HepG2 (cell line): ENCODE measurements around the gene KISS1R. TPM values are rescaled to one million over a fixed set of nuclear protein-coding genes. Genes with fewer than 3 reads are reported as not detected.

Source experiments
- CBX2 ChIP-seq, 2 experiments: fragments of 200-600 bp in 1 of 2; sonication (generic); formaldehyde crosslinking in 1 of 2; IDR thresholded peaks; 2 replicates each; pipeline versions ENCODE4 v1.7.0 to v1.8.1; 2018 to 2022; ENCODE audit warnings: low read depth in 2 of 2, low read length in 1 of 2, mild to moderate bottlenecking in 1 of 2, missing genetic modification reagents in 1 of 2
- CHCHD3 ChIP-seq: sonication (generic); formaldehyde crosslinking; IDR thresholded peaks from 2 replicates; pipeline ENCODE4 v1.8.0; 2022; ENCODE audit warnings: mild to moderate bottlenecking, missing genetic modification reagents, moderate library complexity
- DMAP1 ChIP-seq: IDR thresholded peaks from 2 replicates; pipeline ENCODE4 v1.6.1; 2016
- EHMT2 ChIP-seq: fragments of 200-600 bp; sonication (generic); IDR thresholded peaks from 2 replicates; pipeline ENCODE4 v1.7.0; 2017; ENCODE audit warnings: antibody characterized with exemption, low read depth, low read length, borderline replicate concordance
- ERF ChIP-seq: IDR thresholded peaks from 2 replicates; pipeline ENCODE4 v1.6.1; 2018; ENCODE audit warnings: missing biosample characterization, missing genetic modification reagents
- GATAD2A ChIP-seq: IDR thresholded peaks from 2 replicates; pipeline ENCODE4 v1.6.1; 2016
- GPN1 ChIP-seq: sonication (generic); formaldehyde crosslinking; IDR thresholded peaks from 2 replicates; pipeline ENCODE4 v1.5.1; 2020; ENCODE audit warnings: missing genetic modification reagents, borderline replicate concordance
- KDM6A ChIP-seq: IDR thresholded peaks from 2 replicates; pipeline ENCODE4 v1.6.1; 2016; ENCODE audit warnings: low read depth
- MATR3 ChIP-seq: sonication (generic); formaldehyde crosslinking; IDR thresholded peaks from 2 replicates; pipeline ENCODE4 v1.4.0; 2020; ENCODE audit warnings: missing genetic modification reagents
- MEF2D ChIP-seq: sonication (generic); formaldehyde crosslinking; IDR thresholded peaks from 2 replicates; pipeline ENCODE4 v1.5.1; 2020; ENCODE audit warnings: mild to moderate bottlenecking, missing genetic modification reagents
- MNT ChIP-seq: fragments of 450-650 bp; IDR thresholded peaks from 2 replicates; pipeline ENCODE4 v1.6.1; 2016
- RFX1 ChIP-seq: fragments of 450-650 bp; IDR thresholded peaks from 2 replicates; pipeline ENCODE4 v1.6.1; 2017
- SNRNP70 ChIP-seq: fragments of 200-400 bp; formaldehyde crosslinking; IDR thresholded peaks from 2 replicates; pipeline ENCODE4 v1.6.1; 2017; ENCODE audit warnings: mild to moderate bottlenecking, low read depth, low read length, moderate library complexity
- SOX6 ChIP-seq, 2 experiments: fragments of 450-650 bp in 1 of 2; sonication (generic) in 1 of 2; formaldehyde crosslinking in 1 of 2; IDR thresholded peaks; 2 replicates each; pipeline versions ENCODE4 v1.4.0 to v1.6.1; 2017 to 2020; ENCODE audit warnings: antibody characterized with exemption in 1 of 2, mild to moderate bottlenecking in 1 of 2, missing genetic modification reagents in 1 of 2
- SP4 ChIP-seq: sonication (generic); formaldehyde crosslinking; IDR thresholded peaks from 2 replicates; pipeline ENCODE4 v1.8.1; 2023; ENCODE audit warnings: mild to moderate bottlenecking, missing genetic modification reagents
- SUZ12 ChIP-seq: fragments of 150-350 bp; IDR thresholded peaks from 2 replicates; pipeline ENCODE4 v1.6.1; 2014; ENCODE audit warnings: low read depth, low read length
- TOE1 ChIP-seq: sonication (generic); formaldehyde crosslinking; IDR thresholded peaks from 2 replicates; pipeline ENCODE4 v1.4.0; 2020; ENCODE audit warnings: mild to moderate bottlenecking, missing genetic modification reagents
- WIZ ChIP-seq: sonication (generic); formaldehyde crosslinking; IDR thresholded peaks from 2 replicates; pipeline ENCODE4 v1.5.1; 2020; ENCODE audit warnings: mild to moderate bottlenecking, missing genetic modification reagents
- XBP1 ChIP-seq: sonication (generic); formaldehyde crosslinking; IDR thresholded peaks from 2 replicates; pipeline ENCODE4 v1.5.0; 2020; ENCODE audit warnings: missing genetic modification reagents
- ZBTB34 ChIP-seq: sonication (generic); formaldehyde crosslinking; IDR thresholded peaks from 2 replicates; pipeline ENCODE4 v1.8.0; 2022; ENCODE audit warnings: mild to moderate bottlenecking, missing genetic modification reagents
- ZBTB43 ChIP-seq: sonication (generic); formaldehyde crosslinking; conservative IDR thresholded peaks from 2 replicates; pipeline ENCODE4 v1.4.0; 2020; ENCODE audit warnings: missing genetic modification reagents
- ZNF121 ChIP-seq: sonication (generic); formaldehyde crosslinking; IDR thresholded peaks from 2 replicates; pipeline ENCODE4 v1.5.0; 2020; ENCODE audit warnings: mild to moderate bottlenecking, missing genetic modification reagents
- ZNF326 ChIP-seq: sonication (generic); formaldehyde crosslinking; IDR thresholded peaks from 2 replicates; pipeline ENCODE4 v1.4.0; 2020; ENCODE audit warnings: missing genetic modification reagents, borderline replicate concordance
- ZNF510 ChIP-seq: sonication (generic); formaldehyde crosslinking; IDR thresholded peaks from 2 replicates; pipeline ENCODE4 v1.4.0; 2020; ENCODE audit warnings: low read depth, mild to moderate bottlenecking, missing genetic modification reagents
- ZNF644 ChIP-seq: IDR thresholded peaks from 2 replicates; pipeline ENCODE4 v1.6.1; 2016; ENCODE audit warnings: low read depth
- ZNF691 ChIP-seq: sonication (generic); formaldehyde crosslinking; IDR thresholded peaks from 2 replicates; pipeline ENCODE4 v1.4.0; 2020; ENCODE audit warnings: missing genetic modification reagents, low read depth, mild to moderate bottlenecking, borderline replicate concordance
- ZNF780A ChIP-seq: sonication (generic); formaldehyde crosslinking; IDR thresholded peaks from 2 replicates; pipeline ENCODE4 v1.8.0; 2022; ENCODE audit warnings: mild to moderate bottlenecking, missing genetic modification reagents, moderate library complexity
- ZNF891 ChIP-seq: sonication (generic); formaldehyde crosslinking; IDR thresholded peaks from 2 replicates; pipeline ENCODE4 v1.5.0; 2020; ENCODE audit warnings: mild to moderate bottlenecking, missing genetic modification reagents
- polyA plus RNA-seq, 8 experiments: library from polyadenylated mRNA; depleted of rRNA in 3 of 8; stranded (reverse) in 7 of 8; unstranded in 1 of 8; fragments of >200 nt; fragmentation: Illumina TruSeq in 4 of 8; extraction: Trizol in 4 of 8; gene quantifications; 2 replicates each; pipeline versions ENCODE4 v1.2.1 to v1.2.3, GENCODE V29; 2011 to 2016; ENCODE audit warnings: low read depth in 4 of 8, missing spikeins in 1 of 8, mixed read lengths in 1 of 8; ENCODE audit not compliant: insufficient read depth in 1 of 8
- total RNA-seq, 5 experiments: library from RNA; depleted of rRNA; stranded (reverse); fragments of >200 nt; fragmentation: Illumina TruSeq; extraction: Trizol; gene quantifications; 2 replicates each; pipeline ENCODE4 v1.2.3, GENCODE V29; 2016; ENCODE audit warnings: low read depth in 1 of 5

The KISS1R gene
- total and polyA plus RNA-seq, 2 of the 13 experiments (the other 11 are each of a cell fraction or from before 2014, with no cell fraction given): 1.1 to 10.2 TPM

GRCh38 chr19:925526-926322 is 8.6 kb downstream of the KISS1R start, which contains the start of gene ARID3A (continued):
- TF ChIP-seq KDM6A (CRISPR knock-in tag): no peak
- TF ChIP-seq ZNF780A (CRISPR knock-in tag): no peak
- no peak for TF ChIP-seq EHMT2
- TF ChIP-seq ZNF691 (CRISPR knock-in tag): no peak
- TF ChIP-seq GPN1 (CRISPR knock-in tag): no peak
- peak; percentile 83; the same call in 1 of the 2 replicates for TF ChIP-seq ZNF121 (CRISPR knock-in tag)
- no peak for TF ChIP-seq ZNF644 (CRISPR knock-in tag)
- no peak for TF ChIP-seq ZNF891 (CRISPR knock-in tag)
- no peak for TF ChIP-seq DMAP1 (CRISPR knock-in tag)
- no peak for TF ChIP-seq TOE1 (CRISPR knock-in tag)
- no peak for TF ChIP-seq ZBTB43 (CRISPR knock-in tag)
- no peak for TF ChIP-seq MATR3 (CRISPR knock-in tag)
- no peak for TF ChIP-seq ZBTB34
- TF ChIP-seq CHCHD3 (CRISPR knock-in tag): no peak
- no peak for TF ChIP-seq RFX1
- TF ChIP-seq MEF2D (CRISPR knock-in tag): no peak
- TF ChIP-seq SOX6 (IDR thresholded peaks at IDR 0.05): no peak
- 0 out of 2 replicates have a peak, but pooled peaks have one; percentile 3 for TF ChIP-seq SOX6 (CRISPR knock-in tag; IDR thresholded peaks at IDR 0.05)
- no peak for TF ChIP-seq CBX2 (IDR thresholded peaks at IDR 0.05; ENCODE audit: low read depth, low read length)
- no peak for TF ChIP-seq CBX2 (CRISPR knock-in tag; IDR thresholded peaks at IDR 0.05; ENCODE audit: low read depth)
- no peak for TF ChIP-seq SP4 (CRISPR knock-in tag)
- no peak for TF ChIP-seq WIZ (CRISPR knock-in tag)
- no peak; the same call in 1 of the 2 replicates for TF ChIP-seq ERF (CRISPR knock-in tag)
- no peak for TF ChIP-seq ZNF510 (CRISPR knock-in tag)
- no peak for TF ChIP-seq ZNF326 (CRISPR knock-in tag)
- no peak for TF ChIP-seq XBP1 (CRISPR knock-in tag)
- TF ChIP-seq GATAD2A (CRISPR knock-in tag): peak; percentile 35; the same call in 1 of the 2 replicates
- peak; percentile 15; the same call in 1 of the 2 replicates for TF ChIP-seq MNT
- no peak for TF ChIP-seq SUZ12
- no peak for TF ChIP-seq SNRNP70
